Fibroblast of the conjunctiva (primary cell): ENCODE results near the gene FLYWCH1.

Experiments
- DNase-seq: peaks from one replicate; pipeline ENCODE4 v3.0.0-alpha.2; 2010; ENCODE audit warnings: low read depth

The FLYWCH1 gene

DNA sequence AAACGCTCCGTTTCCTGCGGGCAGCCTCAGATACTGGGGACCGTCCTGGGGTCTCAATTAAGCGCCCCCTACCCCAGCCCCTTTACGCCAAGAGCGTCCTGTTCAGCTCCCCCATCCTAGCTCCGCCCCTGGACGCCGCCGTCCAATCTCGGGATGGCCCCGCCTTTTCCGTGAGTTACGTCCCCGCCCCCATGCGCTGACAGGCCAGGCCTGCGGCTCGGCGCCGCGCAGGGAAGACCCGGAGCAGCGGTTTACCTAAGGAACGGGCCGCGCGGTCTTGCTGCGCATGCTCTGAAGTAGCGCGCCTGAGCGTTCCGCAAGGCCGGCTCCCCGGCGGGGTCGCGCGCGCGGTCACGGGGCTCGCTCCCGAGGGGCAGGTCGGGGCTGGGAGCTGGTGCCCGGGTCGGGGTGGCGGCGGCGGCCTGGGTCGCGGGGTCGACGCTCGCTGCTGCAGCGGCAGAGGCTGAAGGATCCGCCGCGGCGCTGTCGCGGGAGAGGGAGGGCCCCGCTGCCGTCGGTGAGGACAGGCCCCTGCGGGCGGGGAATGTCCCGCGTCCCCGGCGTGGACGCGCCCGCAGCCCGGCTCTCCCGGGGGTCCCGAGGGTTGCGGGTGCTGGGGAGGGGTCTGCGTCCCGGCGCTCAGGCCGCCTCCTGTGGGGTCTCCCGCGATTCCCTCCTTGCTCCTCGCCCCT is at the start of gene FLYWCH1:
TSS of gene FLYWCH1 (plus strand) at position 294 of the 692 bp plus-strand sequence. CDS start 17,755 bp downstream, outside the sequence.
- peak; percentile 97 for DNase-seq

- DNase-seq, result no peak
These were observed 46.1 kb upstream of the FLYWCH1 start for GRCh38 chr16:2865651-2866050.

- DNase-seq, result no peak
These were observed 45.3 kb upstream of the FLYWCH1 start for GRCh38 chr16:2866431-2866830.

DNA sequence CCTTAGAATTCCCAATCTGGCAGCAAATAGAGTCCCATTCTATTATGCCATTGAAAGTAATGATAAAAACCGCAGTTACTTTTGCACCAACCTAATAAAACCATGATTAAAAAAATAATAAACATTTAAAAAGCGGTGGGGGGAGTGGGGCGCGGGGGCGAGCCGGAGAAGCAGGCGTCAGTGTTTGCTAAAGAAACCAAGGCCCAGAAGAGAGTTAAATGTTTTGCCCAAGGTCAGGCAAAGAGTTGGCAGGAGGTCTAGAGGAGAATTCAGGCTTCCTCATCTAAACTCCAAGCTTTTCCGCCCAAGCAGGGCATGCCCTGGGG is 44.1 kb upstream of the FLYWCH1 start:
- no peak for DNase-seq

DNA sequence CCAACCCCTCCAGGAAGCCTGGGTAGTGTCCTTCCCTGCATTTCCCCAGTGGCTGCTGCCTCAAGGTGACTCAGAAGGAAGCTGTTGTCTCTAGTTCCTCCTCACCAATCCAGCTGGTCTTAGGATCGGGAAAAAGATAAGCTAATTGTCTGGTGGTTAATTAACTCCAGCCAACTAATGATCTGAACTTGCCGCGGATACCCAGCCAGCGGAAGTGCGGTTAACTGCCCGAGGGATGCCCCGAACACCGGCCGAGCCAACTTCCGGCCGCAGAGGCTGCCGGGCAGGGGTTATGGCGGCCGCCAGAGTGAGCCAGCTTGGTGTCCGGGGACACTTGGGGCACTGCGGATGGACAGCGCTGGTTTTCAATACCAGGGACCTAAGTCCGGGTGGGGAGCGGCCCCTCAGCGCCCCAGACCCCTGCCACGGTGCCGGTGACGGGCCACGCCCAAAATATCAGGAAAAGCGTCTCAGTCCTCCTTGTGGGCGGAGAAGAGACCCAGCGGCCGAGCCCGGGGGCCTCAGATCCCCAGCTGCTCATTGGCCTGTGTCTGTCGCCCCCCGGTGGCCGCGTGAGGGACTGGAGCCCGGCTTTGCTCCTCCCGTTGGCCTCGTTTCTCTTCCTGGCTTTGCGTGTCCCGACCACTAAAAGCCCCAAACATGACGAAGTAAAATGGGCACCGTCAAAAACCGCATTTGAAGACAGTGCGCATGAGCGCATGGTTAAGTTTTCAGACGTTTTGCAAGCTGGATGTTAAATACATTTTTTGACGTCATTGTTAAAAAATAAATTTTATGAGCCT is 43.5 kb upstream of the FLYWCH1 start:
- peak; percentile 86 for DNase-seq

- DNase-seq, result no peak
These were observed 39.8 kb upstream of the FLYWCH1 start for GRCh38 chr16:2871926-2872325.

DNA sequence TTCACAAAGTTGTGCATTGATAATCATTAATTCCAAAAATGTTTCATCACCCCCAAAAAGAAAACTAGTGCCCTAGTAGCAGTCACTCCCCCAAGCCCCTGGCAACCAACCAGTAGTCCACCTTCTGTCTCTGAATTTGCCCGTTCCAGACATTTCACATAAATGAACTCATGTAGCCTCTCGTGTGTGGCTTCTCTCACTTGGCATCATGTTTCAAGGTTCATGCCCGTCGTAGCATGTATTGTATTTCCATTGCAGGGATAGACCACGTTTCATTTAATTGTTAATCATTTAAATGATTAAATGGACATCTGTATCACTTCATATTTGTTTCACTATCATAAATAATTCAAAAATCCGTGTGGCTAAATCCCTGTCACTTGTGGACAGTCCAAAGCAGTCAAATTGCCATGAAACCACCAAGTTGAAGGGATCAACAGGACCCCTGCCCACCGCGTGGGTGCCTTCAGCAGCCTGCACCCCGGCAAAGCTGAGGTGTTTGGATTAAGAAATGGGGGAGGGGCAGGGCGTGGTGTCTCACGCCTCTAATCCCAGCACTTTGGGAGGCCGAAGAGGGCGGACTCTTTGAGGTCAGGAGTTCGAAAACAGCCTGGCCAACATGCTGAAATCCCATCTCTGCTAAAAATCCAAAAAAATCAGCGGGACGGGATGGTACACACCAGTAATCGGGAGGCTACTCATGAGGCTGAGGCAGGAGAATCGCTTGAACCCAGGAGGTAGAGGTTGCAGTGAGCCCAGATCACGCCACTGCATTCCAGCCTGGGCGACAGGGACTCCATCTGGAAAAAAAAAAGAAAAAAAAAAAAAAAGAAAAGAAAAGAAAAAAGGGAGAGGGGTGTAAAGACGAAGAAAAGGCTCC is 37.5 kb upstream of the FLYWCH1 start:
- no peak for DNase-seq

GRCh38 chr16:2874912-2875362 is 36.8 kb upstream of the FLYWCH1 start:
- DNase-seq, result peak; percentile 66

DNA sequence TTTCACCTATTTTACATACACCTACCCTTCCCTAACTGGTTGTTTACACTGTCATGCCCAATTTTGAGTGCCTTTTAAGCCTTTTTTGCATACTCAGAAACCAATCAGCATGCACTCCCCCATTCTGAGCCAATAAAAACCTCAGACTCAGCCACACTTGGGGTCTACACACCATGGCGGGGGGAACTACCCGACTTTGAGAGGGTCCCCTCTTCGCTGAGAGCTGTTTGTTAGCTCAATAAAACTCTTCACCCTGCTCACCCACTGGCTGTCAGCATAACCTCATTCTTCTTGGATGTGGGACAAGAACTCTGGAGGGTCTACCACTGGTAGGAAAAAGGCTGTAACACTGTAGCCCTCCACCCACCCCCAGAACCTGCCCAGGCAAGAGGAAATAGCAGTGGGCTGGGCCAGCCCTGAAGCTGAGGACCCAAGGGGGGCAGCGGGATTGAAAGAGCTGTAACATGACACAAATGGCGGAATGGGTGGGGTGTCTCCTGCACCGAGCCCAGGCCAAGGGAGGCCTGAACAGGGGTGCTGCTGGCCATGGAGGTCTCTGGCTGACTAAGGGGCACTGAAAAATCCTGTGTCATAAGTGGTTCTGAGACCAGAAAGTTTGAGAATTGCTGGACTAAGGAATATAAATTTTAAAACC is 31.8 kb upstream of the FLYWCH1 start:
- DNase-seq, result no peak

GRCh38 chr16:2881783-2882649 is 29.7 kb upstream of the FLYWCH1 start:
- no peak for DNase-seq

GRCh38 chr16:2882650-2883457 is 28.9 kb upstream of the FLYWCH1 start, which contains the start of gene FLYWCH2:
Gene FLYWCH2, plus strand, starts transcription at chr16:2883215. Its CDS starts 13,235 bp downstream, at chr16:2896450.
- DNase-seq, result peak; percentile 98

DNA sequence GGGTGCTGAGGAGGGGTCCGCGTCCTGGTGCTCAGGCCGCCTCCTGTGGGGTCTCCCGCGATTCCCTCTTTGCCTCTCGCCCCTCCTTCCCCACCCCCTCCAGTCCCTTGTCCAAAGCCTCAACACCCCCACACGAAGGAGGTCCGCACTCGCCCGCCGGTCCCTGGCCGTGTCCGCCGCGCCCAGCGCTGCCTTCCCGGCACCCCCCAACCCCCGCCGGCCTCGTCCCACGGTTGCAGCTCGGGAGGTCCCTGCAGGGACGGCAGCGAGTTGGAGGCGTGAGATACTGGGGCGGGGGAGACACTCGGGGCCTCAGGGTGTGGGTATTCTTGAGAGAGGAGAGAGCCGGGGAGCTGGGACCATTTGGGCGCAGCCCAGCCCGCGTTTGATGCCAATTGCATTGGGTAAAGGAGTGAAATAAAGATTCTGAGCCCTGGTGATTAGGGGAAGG is 28.2 kb upstream of the FLYWCH1 start:
- DNase-seq, result no peak

- DNase-seq, result no peak
These were observed 27.7 kb upstream of the FLYWCH1 start for GRCh38 chr16:2884041-2884451.

DNA sequence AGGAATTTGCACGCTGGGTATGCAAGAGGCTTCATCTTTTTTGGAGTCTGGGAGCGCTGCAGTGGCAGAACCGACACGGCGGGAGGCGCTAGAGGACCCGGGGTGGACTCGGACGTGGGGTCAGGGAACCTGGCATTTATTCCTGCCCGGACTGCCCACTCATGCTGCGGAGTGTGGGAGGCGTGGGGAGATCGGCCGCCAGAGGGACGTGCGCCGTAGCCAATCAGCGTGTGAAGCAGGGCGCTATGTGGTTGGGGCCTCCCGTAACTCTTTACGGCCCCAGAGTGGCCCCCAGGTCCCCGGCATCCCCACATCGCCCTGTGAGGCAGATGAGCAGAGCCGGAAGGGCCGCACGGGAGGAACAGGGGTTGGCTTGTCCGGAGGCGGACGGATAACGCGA is 17.5 kb upstream of the FLYWCH1 start:
- no peak for DNase-seq

DNA sequence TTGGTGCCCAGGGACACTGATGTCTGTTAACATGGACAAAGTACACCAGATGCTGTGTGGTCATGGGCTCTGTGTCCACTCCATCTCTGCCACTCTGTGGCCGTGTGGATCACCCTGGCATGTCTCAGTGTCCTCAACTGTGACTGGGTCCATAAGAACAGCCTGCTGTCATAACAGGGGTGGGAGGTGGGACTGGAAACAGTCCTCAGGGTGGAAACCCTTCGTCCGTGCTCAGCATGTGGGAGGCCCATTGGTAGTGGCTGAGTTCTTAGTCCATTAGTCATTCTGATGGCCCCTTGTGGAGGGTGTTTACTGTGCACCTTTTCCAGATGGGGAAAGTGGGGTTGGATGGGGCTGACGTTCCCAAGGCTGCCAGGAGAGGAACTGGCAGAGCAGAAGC is 15.9 kb upstream of the FLYWCH1 start:
- no peak for DNase-seq

DNA sequence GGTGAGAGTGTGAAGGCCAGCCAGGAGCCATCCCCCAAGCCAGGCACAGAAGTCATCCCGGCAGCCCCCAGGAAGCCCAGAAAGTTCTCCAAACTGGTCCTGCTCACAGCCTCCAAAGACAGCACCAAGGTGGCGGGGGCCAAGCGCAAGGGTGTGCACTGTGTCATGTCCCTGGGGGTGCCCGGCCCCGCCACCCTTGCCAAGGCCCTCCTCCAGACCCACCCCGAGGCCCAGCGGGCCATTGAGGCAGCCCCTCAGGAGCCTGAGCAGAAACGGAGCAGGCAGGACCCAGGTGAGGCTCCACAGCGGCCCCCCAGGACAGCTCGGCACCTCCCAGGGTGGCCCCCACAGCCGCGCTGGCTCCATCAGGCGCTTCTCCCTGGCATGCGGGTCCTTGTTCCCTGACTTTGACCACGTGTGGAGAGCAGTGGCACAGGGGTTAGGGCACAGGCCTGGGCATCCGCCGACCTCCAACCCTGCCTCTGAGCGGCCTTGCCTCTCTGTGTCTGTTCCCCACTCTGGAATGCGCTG is 15.2 kb upstream of the FLYWCH1 start:
- DNase-seq, result no peak

GRCh38 chr16:2897110-2897509 is 14.6 kb upstream of the FLYWCH1 start:
- DNase-seq, result no peak

DNA sequence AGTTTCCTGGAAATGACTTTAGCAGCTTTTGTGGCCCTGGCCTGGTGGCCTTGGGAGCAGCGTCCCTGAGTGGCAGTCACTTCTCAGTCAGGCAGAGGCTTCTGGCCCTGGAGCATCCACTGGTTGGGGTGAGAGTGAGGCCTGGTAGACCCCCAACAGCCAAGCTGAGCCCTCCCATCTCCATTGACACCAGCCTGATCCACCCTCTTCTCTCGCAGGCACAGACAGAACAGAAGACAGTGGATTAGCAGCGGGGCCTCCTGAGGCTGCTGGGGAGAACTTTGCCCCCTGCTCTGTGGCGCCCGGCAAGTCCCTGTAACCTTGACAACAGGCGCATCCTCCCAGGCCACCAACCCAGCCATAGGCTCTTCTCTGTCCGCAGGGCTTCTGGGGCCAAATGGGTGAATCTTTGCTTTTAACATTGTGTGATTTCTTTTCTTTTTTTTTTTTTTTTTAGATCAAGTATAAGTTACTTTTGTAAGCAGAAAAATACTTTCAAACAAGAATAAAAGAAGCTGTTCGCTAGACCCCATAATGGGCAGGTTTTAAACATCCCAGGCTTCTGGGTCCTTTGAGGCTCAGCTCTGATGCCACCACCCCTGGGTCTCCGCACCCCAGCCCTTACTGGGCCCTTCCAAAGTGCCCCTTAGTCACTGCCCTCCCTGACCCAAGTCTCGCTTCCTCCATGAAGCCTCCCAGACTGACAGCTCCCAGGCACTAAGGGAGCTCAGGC is 12.7 kb upstream of the FLYWCH1 start:
- DNase-seq, result no peak

DNA sequence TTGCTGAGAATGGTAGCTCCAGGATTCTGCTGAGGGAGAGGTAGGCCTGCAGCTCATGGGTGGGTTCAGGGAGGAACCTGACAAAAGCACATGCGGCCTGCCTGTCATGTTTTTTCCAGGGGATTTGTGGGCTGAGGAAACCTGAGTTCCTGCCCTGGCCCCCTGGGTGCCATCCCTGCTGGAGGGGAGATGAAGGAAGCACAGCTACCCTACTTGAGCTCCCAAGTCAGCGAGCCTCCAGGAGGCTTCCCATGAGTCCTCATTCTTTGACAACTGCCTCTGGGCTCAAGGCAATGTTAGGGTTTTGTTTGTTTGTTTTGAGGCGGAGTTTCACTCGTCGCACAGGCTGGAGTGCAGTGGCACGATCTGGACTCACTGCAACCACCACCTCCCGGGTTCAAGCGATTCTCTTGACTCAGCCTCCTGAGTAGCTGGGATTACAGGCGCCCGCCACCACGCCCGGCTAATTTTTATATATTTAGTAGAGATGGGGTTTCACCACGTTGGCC is 12.1 kb upstream of the FLYWCH1 start:
- no peak for DNase-seq
